ENCODE data around the gene CSMD2.

Gene CSMD2

DNA sequence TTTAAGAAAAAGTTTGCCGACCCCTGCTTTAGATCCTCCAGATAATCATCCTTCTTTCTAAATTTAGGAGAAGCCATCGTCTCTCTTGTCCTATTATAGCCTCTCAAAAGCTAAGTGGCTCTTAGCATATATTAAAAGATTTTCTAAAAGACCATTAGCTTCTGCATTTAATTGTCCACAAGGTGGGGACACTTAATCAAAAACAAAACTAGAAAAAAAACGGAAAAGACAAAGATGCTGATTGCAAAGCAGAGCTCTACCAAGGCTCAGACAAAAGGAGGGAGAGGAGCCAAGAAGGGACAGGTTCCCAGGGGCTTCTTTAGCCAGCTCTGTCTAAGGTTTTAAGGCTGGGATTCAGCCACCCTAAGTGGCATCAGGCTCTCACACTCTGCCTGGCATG is 429.4 kb downstream of the CSMD2 start:
- Histone ChIP-seq H3K9me3 (ENCODE audit: control insufficient read depth, insufficient read depth, low read depth, low read length) (no peaks in the 10 kb centered on the region), H3K27ac (ENCODE audit: low read depth, low read length) (no peak overlapping the region), H3K4me1 (ENCODE audit: control insufficient read depth, insufficient read depth, low read length) (0 out of 2 replicates have a peak, but pooled peaks cover 6% of the 10 kb centered on the region), H3K36me3 (ENCODE audit: control insufficient read depth, insufficient read depth, low read length) (no peaks in the 10 kb centered on the region), H3K27me3 (ENCODE audit: control insufficient read depth, insufficient read depth, low read length) (no peaks in the 10 kb centered on the region), H3K4me3 (ENCODE audit: low read depth, low read length) (no peak overlapping the region), H3K9ac (ENCODE audit: low read length) (no peak overlapping the region)

DNA sequence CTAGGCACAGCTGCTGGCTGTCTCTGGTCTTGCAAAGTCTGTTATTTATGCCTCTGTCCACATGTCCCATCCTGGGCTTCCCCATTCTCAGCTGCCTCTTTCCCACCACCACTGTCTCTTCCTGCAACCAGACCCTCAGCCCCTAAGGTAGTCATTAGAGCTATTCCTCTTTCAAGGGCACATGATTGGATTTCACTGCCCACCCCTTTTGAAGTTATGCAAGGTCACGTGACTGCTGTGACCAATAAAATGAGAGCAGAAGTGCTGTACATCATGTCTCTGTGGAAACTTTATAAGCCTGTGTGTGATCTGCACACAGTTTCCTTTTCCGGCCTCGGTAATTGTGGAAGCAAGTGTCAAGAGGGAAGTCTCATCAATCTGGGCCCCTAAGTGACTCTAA is 437.7 kb downstream of the CSMD2 start:
- Histone ChIP-seq H3K4me3 (ENCODE audit: low read depth, low read length) (no peak overlapping the region), H3K4me1 (ENCODE audit: control insufficient read depth, insufficient read depth, low read length) (no peaks in the 10 kb centered on the region), H3K9ac (ENCODE audit: low read length) (no peak overlapping the region), H3K9me3 (ENCODE audit: control insufficient read depth, insufficient read depth, low read depth, low read length) (no peaks in the 10 kb centered on the region), H3K27me3 (ENCODE audit: control insufficient read depth, insufficient read depth, low read length) (no peaks in the 10 kb centered on the region), H3K27ac (ENCODE audit: low read depth, low read length) (no peak overlapping the region), H3K36me3 (ENCODE audit: control insufficient read depth, insufficient read depth, low read length) (peaks cover 5% of the 10 kb centered on the region; the same call in 1 of the 2 replicates)

- Histone ChIP-seq H3K27me3 (ENCODE audit: control insufficient read depth, insufficient read depth, low read length) (no peaks in the 10 kb centered on the region), H3K4me1 (ENCODE audit: control insufficient read depth, insufficient read depth, low read length) (no peaks in the 10 kb centered on the region), H3K9me3 (ENCODE audit: control insufficient read depth, insufficient read depth, low read depth, low read length) (no peaks in the 10 kb centered on the region), H3K36me3 (ENCODE audit: control insufficient read depth, insufficient read depth, low read length) (peaks cover 5% of the 10 kb centered on the region; the same call in 1 of the 2 replicates), H3K27ac (ENCODE audit: low read depth, low read length) (no peak overlapping the region), H3K9ac (ENCODE audit: low read length) (no peak overlapping the region), H3K4me3 (ENCODE audit: low read depth, low read length) (no peak overlapping the region)
These were observed 438.7 kb downstream of the CSMD2 start for GRCh38 chr1:33726274-33726804.

DNA sequence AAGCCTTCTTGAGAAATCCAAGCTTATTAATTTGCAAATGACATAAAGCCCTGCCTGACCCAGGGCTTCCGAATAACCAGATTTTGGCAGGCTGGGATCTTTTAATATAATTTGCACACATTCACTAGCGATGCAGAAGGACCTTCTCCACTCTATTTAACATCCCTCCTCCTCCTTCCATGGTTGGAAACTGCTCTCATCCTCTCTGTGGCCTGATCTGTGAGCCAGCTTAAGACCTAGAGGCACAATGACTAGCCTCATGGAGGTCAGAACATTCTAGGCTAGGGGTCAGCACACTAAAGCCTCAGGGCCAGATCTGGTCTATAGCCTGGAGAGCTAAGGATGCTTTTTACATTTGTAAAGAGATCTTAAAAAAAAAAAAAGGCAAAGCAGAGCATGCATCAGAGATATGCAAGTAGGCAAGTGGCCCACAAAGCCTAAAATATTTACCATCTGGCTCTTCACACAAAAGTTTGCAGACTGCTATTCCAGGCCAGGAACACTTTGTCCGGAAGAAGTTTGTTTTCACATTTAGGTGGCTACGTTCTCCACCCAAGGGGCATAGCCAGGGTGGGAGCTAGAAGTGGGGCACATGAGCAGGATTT is 439.4 kb downstream of the CSMD2 start:
- no peak overlapping the region for H3K4me3 ChIP-seq (ENCODE audit: low read depth, low read length)
- H3K27ac ChIP-seq (ENCODE audit: low read depth, low read length), result no peak overlapping the region
- H3K36me3 ChIP-seq (ENCODE audit: control insufficient read depth, insufficient read depth, low read length), result peaks cover 5% of the 10 kb centered on the region; the same call in 1 of the 2 replicates
- H3K27me3 ChIP-seq (ENCODE audit: control insufficient read depth, insufficient read depth, low read length), result no peaks in the 10 kb centered on the region
- H3K9ac ChIP-seq (ENCODE audit: low read length), result no peak overlapping the region
- H3K4me1 ChIP-seq (ENCODE audit: control insufficient read depth, insufficient read depth, low read length), result no peaks in the 10 kb centered on the region
- H3K9me3 ChIP-seq (ENCODE audit: control insufficient read depth, insufficient read depth, low read depth, low read length), result no peaks in the 10 kb centered on the region

DNA sequence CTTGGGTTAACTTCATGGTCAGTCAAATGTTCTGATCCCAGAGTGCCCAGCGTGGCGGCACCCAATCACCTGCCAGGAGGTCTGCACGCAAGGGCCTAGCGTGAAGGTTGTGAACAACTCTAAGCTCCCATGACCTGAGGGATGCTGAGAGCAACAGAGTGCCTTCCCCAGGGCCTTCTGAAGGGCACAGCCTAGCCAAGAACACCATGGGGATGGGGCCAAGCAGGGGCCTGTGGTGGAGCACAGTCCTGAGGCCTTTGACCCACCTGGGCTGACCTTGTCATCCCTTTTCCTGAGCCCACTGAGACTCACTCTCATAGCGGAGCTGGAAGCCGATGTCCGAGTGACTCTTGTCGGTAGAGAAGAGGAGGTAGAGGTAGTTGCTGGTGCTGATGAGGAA is 440.0 kb downstream of the CSMD2 start:
- Histone ChIP-seq H3K36me3 (ENCODE audit: control insufficient read depth, insufficient read depth, low read length) (peaks cover 5% of the 10 kb centered on the region; the same call in 1 of the 2 replicates), H3K9me3 (ENCODE audit: control insufficient read depth, insufficient read depth, low read depth, low read length) (no peaks in the 10 kb centered on the region), H3K4me1 (ENCODE audit: control insufficient read depth, insufficient read depth, low read length) (no peaks in the 10 kb centered on the region), H3K9ac (ENCODE audit: low read length) (no peak overlapping the region), H3K27me3 (ENCODE audit: control insufficient read depth, insufficient read depth, low read length) (no peaks in the 10 kb centered on the region), H3K4me3 (ENCODE audit: low read depth, low read length) (no peak overlapping the region), H3K27ac (ENCODE audit: low read depth, low read length) (no peak overlapping the region)

GRCh38 chr1:33724348-33724747 is 440.7 kb downstream of the CSMD2 start:
- no peak overlapping the region for H3K9ac ChIP-seq (ENCODE audit: low read length)
- H3K4me3 ChIP-seq (ENCODE audit: low read depth, low read length), result no peak overlapping the region
- H3K36me3 ChIP-seq (ENCODE audit: control insufficient read depth, insufficient read depth, low read length), result peaks cover 5% of the 10 kb centered on the region; the same call in 1 of the 2 replicates
- no peak overlapping the region for H3K27ac ChIP-seq (ENCODE audit: low read depth, low read length)
- H3K27me3 ChIP-seq (ENCODE audit: control insufficient read depth, insufficient read depth, low read length), result no peaks in the 10 kb centered on the region
- no peaks in the 10 kb centered on the region for H3K9me3 ChIP-seq (ENCODE audit: control insufficient read depth, insufficient read depth, low read depth, low read length)
- no peaks in the 10 kb centered on the region for H3K4me1 ChIP-seq (ENCODE audit: control insufficient read depth, insufficient read depth, low read length)

- Histone ChIP-seq H3K4me3 (ENCODE audit: low read depth, low read length) (no peak overlapping the region), H3K36me3 (ENCODE audit: control insufficient read depth, insufficient read depth, low read length) (peaks cover 5% of the 10 kb centered on the region; the same call in 1 of the 2 replicates), H3K4me1 (ENCODE audit: control insufficient read depth, insufficient read depth, low read length) (no peaks in the 10 kb centered on the region), H3K9ac (ENCODE audit: low read length) (no peak overlapping the region), H3K9me3 (ENCODE audit: control insufficient read depth, insufficient read depth, low read depth, low read length) (no peaks in the 10 kb centered on the region), H3K27me3 (ENCODE audit: control insufficient read depth, insufficient read depth, low read length) (no peaks in the 10 kb centered on the region), H3K27ac (ENCODE audit: low read depth, low read length) (no peak overlapping the region)
These were observed 441.8 kb downstream of the CSMD2 start for GRCh38 chr1:33723251-33723650.

DNA sequence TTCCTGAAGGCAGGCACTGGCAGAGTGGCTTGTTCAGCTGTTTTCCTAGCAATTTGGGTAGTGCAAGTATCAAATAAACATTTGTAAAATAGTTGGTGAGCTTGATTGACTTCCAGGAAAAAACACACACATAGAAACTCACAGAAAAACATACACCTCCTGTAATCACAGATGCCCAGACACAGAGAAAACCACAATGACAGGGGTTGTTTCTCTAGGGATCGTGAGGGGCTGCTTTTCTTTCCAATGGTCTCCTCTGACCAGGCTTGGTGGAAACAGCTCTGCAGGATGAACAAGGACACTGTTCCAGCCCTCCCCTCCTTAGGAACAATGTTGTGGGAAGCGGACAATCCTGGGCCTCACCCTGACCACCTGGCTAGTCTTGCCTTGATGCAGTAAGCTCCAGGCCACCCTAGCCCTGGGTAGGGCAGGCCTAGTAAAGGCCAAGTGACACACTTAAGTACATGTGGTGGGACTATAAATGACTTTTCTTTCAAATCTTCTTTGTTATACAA is 443.7 kb downstream of the CSMD2 start:
- Histone ChIP-seq H3K9ac (ENCODE audit: low read length) (no peak overlapping the region), H3K9me3 (ENCODE audit: control insufficient read depth, insufficient read depth, low read depth, low read length) (no peaks in the 10 kb centered on the region), H3K4me1 (ENCODE audit: control insufficient read depth, insufficient read depth, low read length) (no peaks in the 10 kb centered on the region), H3K4me3 (ENCODE audit: low read depth, low read length) (no peak overlapping the region), H3K27ac (ENCODE audit: low read depth, low read length) (no peak overlapping the region), H3K27me3 (ENCODE audit: control insufficient read depth, insufficient read depth, low read length) (no peaks in the 10 kb centered on the region), H3K36me3 (ENCODE audit: control insufficient read depth, insufficient read depth, low read length) (peaks cover 5% of the 10 kb centered on the region; the same call in 1 of the 2 replicates)

DNA sequence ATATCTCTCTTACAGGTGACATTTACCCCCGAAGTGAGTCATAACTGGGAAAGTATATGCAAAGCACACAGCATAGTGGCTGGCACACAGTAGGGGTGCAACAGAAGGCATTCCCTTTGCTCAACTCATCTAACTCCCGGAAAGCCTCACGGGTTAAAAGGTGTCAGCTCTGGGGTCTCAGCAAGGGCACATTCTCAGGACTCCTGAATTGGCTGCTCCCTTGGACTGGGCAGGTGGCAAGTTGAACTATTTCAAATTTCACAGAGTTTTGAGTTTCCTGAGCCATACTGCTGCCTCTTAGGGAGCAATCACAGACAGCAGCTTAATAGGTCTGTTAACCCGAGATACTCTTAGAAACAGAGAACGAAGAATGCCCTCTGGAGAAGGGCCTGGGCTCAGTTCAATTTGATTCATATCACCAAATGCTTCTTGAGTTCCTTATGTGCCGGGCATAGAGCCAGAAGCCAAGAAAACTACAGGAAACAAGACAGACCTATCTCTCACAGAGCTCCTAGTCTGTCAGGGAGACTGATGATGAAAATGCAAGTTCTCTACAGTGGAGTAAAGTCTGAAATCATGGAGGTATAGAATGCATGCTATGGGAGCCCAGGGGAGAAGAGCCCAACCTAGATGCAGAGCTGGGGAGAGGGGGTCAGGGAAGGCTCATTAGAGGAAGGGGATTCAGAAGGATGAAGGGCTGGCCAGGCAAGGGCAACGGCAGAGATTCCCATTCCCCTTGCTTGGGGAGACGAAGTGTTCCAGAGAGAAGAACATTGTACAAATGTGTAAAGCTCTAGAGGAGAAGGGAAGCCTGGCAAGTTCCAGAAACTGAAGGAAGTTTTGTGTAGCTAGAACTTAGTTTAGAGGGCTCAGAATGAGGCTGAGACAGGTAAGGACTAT is 445.0 kb downstream of the CSMD2 start:
- no peaks in the 10 kb centered on the region for H3K27me3 ChIP-seq (ENCODE audit: control insufficient read depth, insufficient read depth, low read length)
- no peak overlapping the region for H3K4me3 ChIP-seq (ENCODE audit: low read depth, low read length)
- no peaks in the 10 kb centered on the region for H3K9me3 ChIP-seq (ENCODE audit: control insufficient read depth, insufficient read depth, low read depth, low read length)
- no peaks in the 10 kb centered on the region for H3K4me1 ChIP-seq (ENCODE audit: control insufficient read depth, insufficient read depth, low read length)
- H3K36me3 ChIP-seq (ENCODE audit: control insufficient read depth, insufficient read depth, low read length), result peaks cover 3% of the 10 kb centered on the region; the same call in 1 of the 2 replicates
- H3K9ac ChIP-seq (ENCODE audit: low read length), result no peak overlapping the region
- H3K27ac ChIP-seq (ENCODE audit: low read depth, low read length), result no peak overlapping the region

DNA sequence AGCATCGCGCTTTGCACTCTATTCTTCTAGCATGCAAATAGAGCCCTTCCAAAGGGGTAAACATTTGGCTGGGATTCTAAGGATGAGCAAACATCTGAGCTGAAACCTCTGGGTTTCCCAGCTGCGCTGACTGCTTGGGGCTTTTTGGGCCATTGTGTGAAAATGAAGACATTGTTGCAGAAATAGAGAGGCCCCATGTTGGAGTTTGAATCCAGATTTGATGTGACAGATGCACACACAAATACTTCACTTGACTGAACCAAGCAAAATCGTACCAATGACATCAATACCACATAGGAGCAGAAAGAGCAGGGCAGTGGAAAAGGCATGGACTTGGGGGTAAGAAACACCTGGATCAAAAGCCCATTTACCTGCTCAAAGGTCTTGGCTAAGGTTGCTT is 445.7 kb downstream of the CSMD2 start:
- Histone ChIP-seq H3K27me3 (ENCODE audit: control insufficient read depth, insufficient read depth, low read length) (no peaks in the 10 kb centered on the region), H3K9ac (ENCODE audit: low read length) (no peak overlapping the region), H3K9me3 (ENCODE audit: control insufficient read depth, insufficient read depth, low read depth, low read length) (no peaks in the 10 kb centered on the region), H3K36me3 (ENCODE audit: control insufficient read depth, insufficient read depth, low read length) (peaks cover 3% of the 10 kb centered on the region; the same call in 1 of the 2 replicates), H3K27ac (ENCODE audit: low read depth, low read length) (no peak overlapping the region), H3K4me3 (ENCODE audit: low read depth, low read length) (no peak overlapping the region), H3K4me1 (ENCODE audit: control insufficient read depth, insufficient read depth, low read length) (no peaks in the 10 kb centered on the region)

GRCh38 chr1:33718186-33718585 is 446.8 kb downstream of the CSMD2 start:
- H3K27ac ChIP-seq (ENCODE audit: low read depth, low read length), result no peak overlapping the region
- no peaks in the 10 kb centered on the region; the same call in 1 of the 2 replicates for H3K4me1 ChIP-seq (ENCODE audit: control insufficient read depth, insufficient read depth, low read length)
- H3K4me3 ChIP-seq (ENCODE audit: low read depth, low read length), result no peak overlapping the region
- H3K9ac ChIP-seq (ENCODE audit: low read length), result no peak overlapping the region
- H3K9me3 ChIP-seq (ENCODE audit: control insufficient read depth, insufficient read depth, low read depth, low read length), result no peaks in the 10 kb centered on the region
- H3K36me3 ChIP-seq (ENCODE audit: control insufficient read depth, insufficient read depth, low read length), result peaks cover 6% of the 10 kb centered on the region; the same call in 1 of the 2 replicates
- no peaks in the 10 kb centered on the region for H3K27me3 ChIP-seq (ENCODE audit: control insufficient read depth, insufficient read depth, low read length)
